ENCODE data around the gene CFAP410.

The CFAP410 gene

GRCh38 chr21:44338971-44339910 lies at the start of gene CFAP410:
Gene CFAP410, minus strand, starts transcription at chr21:44339390. Its CDS starts 196 bp downstream, at chr21:44339194.
- DNase-seq, result peak; percentile 94

GRCh38 chr21:44384968-44385367 lies 45.8 kb upstream of the CFAP410 start:
- DNase-seq, result no peak

- no peak for DNase-seq
Observed at GRCh38 chr21:44383216-44383615, 44.0 kb upstream of the CFAP410 start.

- no peak for DNase-seq
Observed at GRCh38 chr21:44382536-44382935, 43.3 kb upstream of the CFAP410 start.

- no peak for DNase-seq
Observed at GRCh38 chr21:44381874-44382273, 42.7 kb upstream of the CFAP410 start.

- DNase-seq, result no peak
Observed at GRCh38 chr21:44380876-44381275, 41.7 kb upstream of the CFAP410 start.

- DNase-seq, result no peak
Observed at GRCh38 chr21:44379991-44380865, 41.0 kb upstream of the CFAP410 start.

- no peak for DNase-seq
Observed at GRCh38 chr21:44379515-44379848, 40.3 kb upstream of the CFAP410 start.

- DNase-seq, result no peak
Observed at GRCh38 chr21:44378646-44379514, 39.7 kb upstream of the CFAP410 start.

GRCh38 chr21:44377922-44378645 lies 38.9 kb upstream of the CFAP410 start:
- DNase-seq, result no peak

- no peak for DNase-seq
Observed at GRCh38 chr21:44377201-44377921, 38.2 kb upstream of the CFAP410 start.

- no peak for DNase-seq
Observed at GRCh38 chr21:44376606-44377005, 37.4 kb upstream of the CFAP410 start.

GRCh38 chr21:44375761-44376241 lies 36.6 kb upstream of the CFAP410 start:
- no peak for DNase-seq

GRCh38 chr21:44375281-44375651 lies 36.1 kb upstream of the CFAP410 start:
- DNase-seq, result peak; percentile 23

GRCh38 chr21:44374601-44375280 lies 35.6 kb upstream of the CFAP410 start:
- no peak for DNase-seq

- no peak for DNase-seq
Observed at GRCh38 chr21:44372616-44373015, 33.4 kb upstream of the CFAP410 start.

- DNase-seq, result no peak
Observed at GRCh38 chr21:44371596-44371995, 32.4 kb upstream of the CFAP410 start.

- DNase-seq, result no peak
Observed at GRCh38 chr21:44370786-44371410, 31.7 kb upstream of the CFAP410 start.

GRCh38 chr21:44370027-44370735 lies 31.0 kb upstream of the CFAP410 start:
- DNase-seq, result no peak
